ENCODE data around the gene VPS25.
"Not testable (repeated sequence)": the region's sequence is repeated elsewhere in the genome, so short reads cannot be mapped to it uniquely, and the experiment has no call there.

GRCh38 chr17:42742916-42743315 lies 30.3 kb upstream of the VPS25 start:
- TF ChIP-seq EP300, CTCF, POLR2AphosphoS5 (IDR thresholded peaks at IDR 0.05): not testable (repeated sequence)
